GOT3 (cell line): ENCODE results near the gene TFDP2.
"Not testable (repeated sequence)": the region's sequence is repeated elsewhere in the genome, so short reads cannot be mapped to it uniquely, and the experiment has no call there.

Experiments
- DNase-seq: peaks from one replicate; lab custom pipeline; 2025; ENCODE audit warnings: mixed read lengths; lab: John Stamatoyannopoulos, UW

The TFDP2 gene

GRCh38 chr3:142148792-142149672, at the start of gene TFDP2:
TSS of gene TFDP2 (minus strand) at chr3:142149544. CDS start at chr3:142101749, 47,795 bp downstream.
- DNase-seq = peak; percentile 80

- DNase-seq = no peak
Measured at GRCh38 chr3:142188846-142189245, 39.5 kb upstream of the TFDP2 start.

GRCh38 chr3:142180761-142181362, 31.5 kb upstream of the TFDP2 start:
- no peak for DNase-seq

- no peak for DNase-seq
Measured at GRCh38 chr3:142175478-142175877, 26.1 kb upstream of the TFDP2 start.

- no peak for DNase-seq
Measured at GRCh38 chr3:142174559-142174958, 25.2 kb upstream of the TFDP2 start.

- no peak for DNase-seq
Measured at GRCh38 chr3:142168514-142168913, 19.2 kb upstream of the TFDP2 start.

- no peak for DNase-seq
Measured at GRCh38 chr3:142165194-142165593, 15.8 kb upstream of the TFDP2 start.

GRCh38 chr3:142159083-142159740, 9.9 kb upstream of the TFDP2 start:
- no peak for DNase-seq

- no peak for DNase-seq
Measured at GRCh38 chr3:142154186-142154585, 4.8 kb upstream of the TFDP2 start.

- DNase-seq = no peak
Measured at GRCh38 chr3:142152384-142152783, 3.0 kb upstream of the TFDP2 start.

GRCh38 chr3:142151828-142152227, 2.5 kb upstream of the TFDP2 start:
- no peak for DNase-seq

- no peak for DNase-seq
Measured at GRCh38 chr3:142151240-142151639, 1.9 kb upstream of the TFDP2 start.

- DNase-seq = no peak
Measured at GRCh38 chr3:142150271-142150670, 927 bp upstream of the TFDP2 start.

- no peak for DNase-seq
Measured at GRCh38 chr3:142149673-142149992, 289 bp upstream of the TFDP2 start.

GRCh38 chr3:142148044-142148791, 1.1 kb downstream of the TFDP2 start:
- DNase-seq = no peak

- DNase-seq = not testable (repeated sequence)
Measured at GRCh38 chr3:142144587-142144986, 4.8 kb downstream of the TFDP2 start.

GRCh38 chr3:142140608-142141285, 8.6 kb downstream of the TFDP2 start:
- DNase-seq = not testable (repeated sequence)

GRCh38 chr3:142137089-142137488, 12.3 kb downstream of the TFDP2 start:
- not testable (repeated sequence) for DNase-seq

GRCh38 chr3:142134799-142135325, 14.5 kb downstream of the TFDP2 start:
- no peak for DNase-seq

GRCh38 chr3:142129516-142130171, 19.7 kb downstream of the TFDP2 start:
- DNase-seq = no peak
